ENCODE measurements around the gene TRUB1.

The TRUB1 gene

DNA sequence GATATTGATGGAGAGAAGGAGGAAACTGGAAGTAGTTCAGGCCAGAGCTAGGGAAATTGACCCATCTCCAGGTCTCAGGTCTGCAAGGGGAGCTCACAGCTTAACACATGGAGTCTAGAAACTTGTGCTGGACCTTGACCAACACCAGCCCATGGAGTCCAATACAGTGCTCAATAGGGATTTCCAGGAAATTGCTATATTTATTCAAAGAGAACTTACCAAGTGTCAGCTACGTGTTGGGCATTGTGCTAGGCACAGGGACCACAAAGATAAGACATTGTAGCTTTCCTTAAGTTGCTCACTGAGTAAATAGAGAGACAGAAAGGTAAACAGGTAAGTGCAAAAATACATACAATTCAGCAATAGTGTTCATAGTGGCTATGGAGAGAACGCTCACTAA lies 82.5 kb downstream of the TRUB1 start:
- no peaks in the 10 kb centered on the region for H3K4me1 ChIP-seq (ENCODE audit: control insufficient read depth, insufficient read depth, low read length)
- no peaks in the 10 kb centered on the region for H3K27me3 ChIP-seq (ENCODE audit: control insufficient read depth, insufficient read depth, low read length)
- H3K36me3 ChIP-seq (ENCODE audit: control insufficient read depth, insufficient read depth, low read length) = no peaks in the 10 kb centered on the region
- H3K4me3 ChIP-seq (ENCODE audit: low read depth, low read length) = no peak overlapping the region
- H3K9ac ChIP-seq (ENCODE audit: low read depth, low read length) = no peak overlapping the region
- no peaks in the 10 kb centered on the region for H3K9me3 ChIP-seq (ENCODE audit: control insufficient read depth, insufficient read depth, low read length)

DNA sequence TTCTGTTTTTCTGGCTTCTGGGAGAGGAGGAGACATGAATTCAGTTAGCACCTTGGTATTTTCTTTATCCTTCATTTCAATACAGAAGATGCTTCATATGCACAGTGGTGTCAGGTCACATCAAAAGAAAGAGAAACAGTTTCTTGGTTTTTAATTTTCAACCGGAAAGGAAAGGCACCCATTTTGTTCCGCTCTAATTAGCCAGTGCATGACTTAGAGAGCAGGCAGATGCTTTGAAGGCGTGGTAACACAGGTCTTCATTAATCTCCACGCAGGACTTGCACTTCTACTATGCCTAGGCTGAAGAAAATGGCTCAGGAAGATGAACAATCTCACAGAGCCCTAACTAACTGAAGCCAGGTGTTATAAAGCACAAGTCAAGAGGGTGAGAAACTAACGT lies 84.7 kb downstream of the TRUB1 start:
- H3K9me3 ChIP-seq (ENCODE audit: control insufficient read depth, insufficient read depth, low read length) = no peaks in the 10 kb centered on the region
- H3K9ac ChIP-seq (ENCODE audit: low read depth, low read length) = no peak overlapping the region
- no peak overlapping the region for H3K4me3 ChIP-seq (ENCODE audit: low read depth, low read length)
- no peaks in the 10 kb centered on the region for H3K36me3 ChIP-seq (ENCODE audit: control insufficient read depth, insufficient read depth, low read length)
- no peaks in the 10 kb centered on the region for H3K4me1 ChIP-seq (ENCODE audit: control insufficient read depth, insufficient read depth, low read length)
- H3K27me3 ChIP-seq (ENCODE audit: control insufficient read depth, insufficient read depth, low read length) = no peaks in the 10 kb centered on the region

DNA sequence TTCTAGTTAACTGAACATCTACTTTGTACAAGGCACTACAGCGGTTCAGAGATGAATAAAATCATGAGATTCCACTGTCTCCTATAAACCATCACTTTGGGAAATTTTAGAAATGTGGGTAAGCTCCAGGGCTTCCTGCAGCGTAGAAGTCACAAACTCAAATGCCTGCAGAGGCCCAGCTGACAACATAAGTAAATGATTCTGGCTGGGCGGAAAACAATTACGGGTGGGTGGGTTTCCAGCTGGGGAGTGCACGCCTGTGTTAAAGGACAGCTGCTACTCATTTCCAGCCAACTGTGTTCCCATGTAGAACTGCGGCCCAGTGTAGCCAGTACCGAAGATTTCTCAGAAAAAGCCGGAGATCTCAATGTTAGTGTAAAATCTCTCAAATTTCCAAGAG lies 85.7 kb downstream of the TRUB1 start:
- H3K4me3 ChIP-seq (ENCODE audit: low read depth, low read length) = no peak overlapping the region
- no peaks in the 10 kb centered on the region for H3K9me3 ChIP-seq (ENCODE audit: control insufficient read depth, insufficient read depth, low read length)
- no peak overlapping the region for H3K9ac ChIP-seq (ENCODE audit: low read depth, low read length)
- no peaks in the 10 kb centered on the region for H3K27me3 ChIP-seq (ENCODE audit: control insufficient read depth, insufficient read depth, low read length)
- H3K36me3 ChIP-seq (ENCODE audit: control insufficient read depth, insufficient read depth, low read length) = no peaks in the 10 kb centered on the region
- no peaks in the 10 kb centered on the region for H3K4me1 ChIP-seq (ENCODE audit: control insufficient read depth, insufficient read depth, low read length)

DNA sequence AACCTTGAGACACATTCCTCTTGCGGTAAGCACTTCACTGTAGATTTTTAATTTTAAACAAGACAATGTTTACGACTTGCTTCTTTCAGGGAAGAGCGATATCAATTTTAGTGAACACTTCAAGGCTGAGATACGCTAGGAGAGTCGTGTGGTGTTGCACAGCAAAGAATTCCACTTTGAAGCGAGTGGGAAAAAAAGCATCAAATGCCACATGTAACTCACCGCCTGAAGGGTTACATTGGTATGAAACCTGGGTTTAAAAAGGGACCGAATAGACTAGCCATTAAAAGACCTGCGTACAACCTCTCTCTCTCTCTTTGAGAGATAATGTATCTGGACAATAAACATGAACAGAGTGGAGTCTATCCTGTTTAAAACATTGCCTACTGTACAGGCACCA lies 86.4 kb downstream of the TRUB1 start:
- Histone ChIP-seq H3K4me1 (ENCODE audit: control insufficient read depth, insufficient read depth, low read length) (no peaks in the 10 kb centered on the region), H3K9me3 (ENCODE audit: control insufficient read depth, insufficient read depth, low read length) (no peaks in the 10 kb centered on the region), H3K4me3 (ENCODE audit: low read depth, low read length) (no peak overlapping the region), H3K9ac (ENCODE audit: low read depth, low read length) (no peak overlapping the region), H3K36me3 (ENCODE audit: control insufficient read depth, insufficient read depth, low read length) (no peaks in the 10 kb centered on the region), H3K27me3 (ENCODE audit: control insufficient read depth, insufficient read depth, low read length) (no peaks in the 10 kb centered on the region)

DNA sequence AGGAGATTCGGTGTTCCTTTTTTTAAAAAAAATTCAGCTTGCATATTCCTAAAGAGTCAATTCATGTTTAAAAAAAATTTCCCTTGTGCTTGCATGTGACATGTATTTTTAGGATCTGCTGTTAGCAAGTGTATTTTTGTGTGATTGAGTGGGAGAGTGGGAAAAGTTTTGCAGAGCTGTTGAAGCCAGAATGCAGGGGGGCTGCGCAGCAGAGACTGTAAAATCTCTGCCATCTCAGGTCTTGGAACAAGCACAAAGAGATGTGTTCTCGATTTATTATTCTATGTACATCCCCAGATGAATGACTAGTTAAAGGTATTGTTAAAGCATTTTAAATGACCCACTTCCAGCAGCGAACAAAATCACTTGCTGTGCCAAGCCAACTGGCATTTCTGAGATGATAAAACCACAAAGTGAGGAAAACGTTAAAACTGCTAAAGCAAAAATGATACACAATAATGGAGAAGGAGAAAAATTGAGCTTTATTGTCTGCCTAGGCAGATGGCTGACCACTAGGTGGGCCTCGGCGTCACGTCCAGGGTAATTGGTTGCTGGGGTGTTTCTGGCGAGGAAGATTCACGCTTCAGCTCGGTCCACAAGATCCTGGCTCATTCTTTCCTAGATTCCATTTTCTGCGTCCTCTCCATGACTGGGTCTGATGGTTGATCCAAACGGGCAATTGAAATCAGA lies 88.2 kb downstream of the TRUB1 start:
- no peak overlapping the region for H3K4me3 ChIP-seq (ENCODE audit: low read depth, low read length)
- H3K9me3 ChIP-seq (ENCODE audit: control insufficient read depth, insufficient read depth, low read length) = no peaks in the 10 kb centered on the region
- no peaks in the 10 kb centered on the region for H3K4me1 ChIP-seq (ENCODE audit: control insufficient read depth, insufficient read depth, low read length)
- H3K27me3 ChIP-seq (ENCODE audit: control insufficient read depth, insufficient read depth, low read length) = no peaks in the 10 kb centered on the region
- H3K9ac ChIP-seq (ENCODE audit: low read depth, low read length) = no peak overlapping the region
- H3K36me3 ChIP-seq (ENCODE audit: control insufficient read depth, insufficient read depth, low read length) = no peaks in the 10 kb centered on the region

DNA sequence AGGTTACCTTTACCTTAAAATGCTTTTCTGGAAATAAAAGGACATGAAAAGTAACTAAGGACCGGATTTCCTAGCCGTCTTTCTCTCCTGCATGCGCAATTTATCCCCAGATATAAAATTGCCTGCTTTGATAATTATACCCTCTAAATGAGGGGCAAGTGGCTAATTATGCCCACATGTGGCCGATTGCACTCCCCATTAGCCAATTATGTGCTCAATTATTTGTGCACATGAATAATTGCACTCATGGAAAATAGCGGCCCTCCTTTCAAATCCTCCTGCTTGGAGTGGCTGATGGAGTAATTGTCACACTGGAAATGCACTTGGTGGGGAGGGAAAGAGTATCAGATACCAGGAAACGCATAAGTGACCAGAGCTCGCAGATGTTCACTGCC lies 88.7 kb downstream of the TRUB1 start:
- Histone ChIP-seq H3K9me3 (ENCODE audit: control insufficient read depth, insufficient read depth, low read length) (no peaks in the 10 kb centered on the region), H3K36me3 (ENCODE audit: control insufficient read depth, insufficient read depth, low read length) (no peaks in the 10 kb centered on the region), H3K4me3 (ENCODE audit: low read depth, low read length) (no peak overlapping the region), H3K9ac (ENCODE audit: low read depth, low read length) (no peak overlapping the region), H3K27me3 (ENCODE audit: control insufficient read depth, insufficient read depth, low read length) (no peaks in the 10 kb centered on the region), H3K4me1 (ENCODE audit: control insufficient read depth, insufficient read depth, low read length) (no peaks in the 10 kb centered on the region)

Measured in iPS-15b (cell line).